Fibroblast of lung (primary cell): Measurements from ENCODE around the gene NHSL2.

ENCODE experiments used
- CTCF ChIP-seq, 2 donors: IDR thresholded peaks in 1 of 2; conservative IDR thresholded peaks in 1 of 2; 1 replicate in 1 of 2; 2 replicates in 1 of 2; pipeline ENCODE4 v1.5.1; 2011 to 2012; ENCODE audit warnings: low read length in 2 of 2, control low read depth in 1 of 2, inconsistent platforms in 1 of 2, low read depth in 1 of 2, mild to moderate bottlenecking in 1 of 2
- EZH2 ChIP-seq: IDR thresholded peaks from 2 replicates; pipeline ENCODE4 v1.5.1; 2012; ENCODE audit warnings: low read length, control low read depth, mild to moderate bottlenecking; ENCODE audit errors: missing control alignments

- TF ChIP-seq CTCF (conservative IDR thresholded peaks at IDR 0.05 in 1 of 2, IDR thresholded peaks at IDR 0.05 in 1 of 2; ENCODE audit: low read depth in 1 of 2, low read length in 2 of 2): no peak
- TF ChIP-seq EZH2: no peak
Observed at GRCh38 chrX:72050011-72050410, 139.4 kb downstream of the NHSL2 start.
